Thyroid gland (tissue), 4 donors: ENCODE data around the gene CACNB4.

Experiments
- POLR2A ChIP-seq, 2 donors: fragments of 450-650 bp; IDR thresholded peaks; one replicate each; pipeline ENCODE4 v1.6.1; 2017; ENCODE audit warnings: antibody characterized with exemption in 2 of 2, mild to moderate bottlenecking in 2 of 2, moderate library complexity in 1 of 2
- TF ChIP-seq, protein P1 (sequence below), 6 experiments: fragments of 200-600 bp in 3 of 6; fragments of 450-650 bp in 3 of 6; sonication (generic) in 3 of 6; IDR thresholded peaks; one replicate each; pipeline ENCODE4 v1.5.1; 2016 to 2019; ENCODE audit warnings: antibody characterized with exemption in 6 of 6, mild to moderate bottlenecking in 2 of 6, inconsistent platforms in 1 of 6, moderate library complexity in 1 of 6

DNA sequence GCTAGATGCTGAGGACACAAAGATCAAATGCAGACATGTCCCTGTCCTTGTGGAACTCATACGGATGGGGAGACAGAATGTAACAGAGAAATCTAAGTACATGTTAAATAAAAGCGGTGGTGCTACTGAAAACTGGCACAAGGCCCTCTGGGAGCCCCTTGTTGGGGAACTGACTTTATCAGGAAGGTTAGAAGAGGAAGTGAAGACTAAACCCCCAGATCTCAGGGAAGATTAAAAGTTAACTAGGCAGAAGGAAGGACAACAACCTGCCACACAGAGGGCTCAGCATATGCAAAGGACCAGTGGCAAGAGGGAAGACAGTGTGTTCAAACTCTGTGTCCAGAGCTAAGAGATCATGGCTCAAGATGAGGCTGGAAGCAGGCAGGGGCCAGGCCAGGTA, 4.8 kb downstream of the CACNB4 start:
- TF ChIP-seq, protein P1, sequence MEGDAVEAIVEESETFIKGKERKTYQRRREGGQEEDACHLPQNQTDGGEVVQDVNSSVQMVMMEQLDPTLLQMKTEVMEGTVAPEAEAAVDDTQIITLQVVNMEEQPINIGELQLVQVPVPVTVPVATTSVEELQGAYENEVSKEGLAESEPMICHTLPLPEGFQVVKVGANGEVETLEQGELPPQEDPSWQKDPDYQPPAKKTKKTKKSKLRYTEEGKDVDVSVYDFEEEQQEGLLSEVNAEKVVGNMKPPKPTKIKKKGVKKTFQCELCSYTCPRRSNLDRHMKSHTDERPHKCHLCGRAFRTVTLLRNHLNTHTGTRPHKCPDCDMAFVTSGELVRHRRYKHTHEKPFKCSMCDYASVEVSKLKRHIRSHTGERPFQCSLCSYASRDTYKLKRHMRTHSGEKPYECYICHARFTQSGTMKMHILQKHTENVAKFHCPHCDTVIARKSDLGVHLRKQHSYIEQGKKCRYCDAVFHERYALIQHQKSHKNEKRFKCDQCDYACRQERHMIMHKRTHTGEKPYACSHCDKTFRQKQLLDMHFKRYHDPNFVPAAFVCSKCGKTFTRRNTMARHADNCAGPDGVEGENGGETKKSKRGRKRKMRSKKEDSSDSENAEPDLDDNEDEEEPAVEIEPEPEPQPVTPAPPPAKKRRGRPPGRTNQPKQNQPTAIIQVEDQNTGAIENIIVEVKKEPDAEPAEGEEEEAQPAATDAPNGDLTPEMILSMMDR (IDR thresholded peaks at IDR 0.05): no peak
- no peak for TF ChIP-seq POLR2A (IDR thresholded peaks at IDR 0.05)
